Measurements from ENCODE around the gene LONRF2.
A peak's percentile ranks its signal among the peaks of the same experiment; 100 is the strongest.
"Not testable (repeated sequence)": the region's sequence is repeated elsewhere in the genome, so short reads cannot be mapped to it uniquely, and the experiment has no call there.

Gene LONRF2

GRCh38 chr2:100321866-100322820, at the start of gene LONRF2:
Gene LONRF2 (minus strand): TSS chr2:100322501. CDS start chr2:100322093, 408 bp downstream.
- Histone ChIP-seq H3K27ac (ENCODE audit: low read depth, low read length) (no peak within 1 kb of the TSS), H3K4me1 (ENCODE audit: control insufficient read depth, insufficient read depth, low read length) (no peaks in the 10 kb centered on the region), H3K9ac (ENCODE audit: low read length) (peak within 1 kb of the TSS; percentile 43), H3K9me3 (ENCODE audit: control insufficient read depth, insufficient read depth, low read depth, low read length) (peaks cover 13% of the 10 kb centered on the region), H3K4me3 (ENCODE audit: low read depth, low read length) (peak within 1 kb of the TSS; percentile 70), H3K27me3 (ENCODE audit: control insufficient read depth, insufficient read depth, low read length) (peaks cover 67% of the 10 kb centered on the region), H3K36me3 (ENCODE audit: control insufficient read depth, insufficient read depth, low read length) (no peaks in the 10 kb centered on the region)

DNA sequence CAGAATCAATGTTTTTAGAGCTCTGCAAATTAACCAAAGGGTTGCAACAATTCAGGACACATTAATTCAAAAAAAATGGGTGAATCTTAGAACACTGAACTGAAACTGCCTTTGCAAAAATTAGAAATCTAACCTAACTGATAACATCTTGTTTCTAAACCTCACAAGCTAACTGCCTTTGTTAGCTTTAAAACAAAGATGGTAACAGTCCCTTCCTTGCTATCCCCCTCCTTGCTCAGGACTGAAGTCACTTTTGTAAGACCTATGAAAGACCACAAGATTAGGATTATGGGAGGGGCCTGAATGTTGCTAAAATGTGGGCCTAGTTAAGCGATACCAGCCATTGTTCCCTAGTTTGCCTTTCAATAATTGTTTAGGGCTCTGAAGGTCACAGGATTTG, 44.9 kb upstream of the LONRF2 start:
- Histone ChIP-seq H3K36me3 (ENCODE audit: control insufficient read depth, insufficient read depth, low read length) (no peaks in the 10 kb centered on the region), H3K9me3 (ENCODE audit: control insufficient read depth, insufficient read depth, low read depth, low read length) (peaks cover 18% of the 10 kb centered on the region), H3K4me1 (ENCODE audit: control insufficient read depth, insufficient read depth, low read length) (peaks cover 3% of the 10 kb centered on the region; the same call in 1 of the 2 replicates), H3K4me3 (ENCODE audit: low read depth, low read length) (no peak overlapping the region), H3K9ac (ENCODE audit: low read length) (no peak overlapping the region), H3K27ac (ENCODE audit: low read depth, low read length) (no peak overlapping the region), H3K27me3 (ENCODE audit: control insufficient read depth, insufficient read depth, low read length) (no peaks in the 10 kb centered on the region)

- Histone ChIP-seq H3K36me3 (ENCODE audit: control insufficient read depth, insufficient read depth, low read length) (no peaks in the 10 kb centered on the region), H3K4me1 (ENCODE audit: control insufficient read depth, insufficient read depth, low read length) (peaks cover 3% of the 10 kb centered on the region; the same call in 1 of the 2 replicates), H3K4me3 (ENCODE audit: low read depth, low read length) (no peak overlapping the region), H3K27me3 (ENCODE audit: control insufficient read depth, insufficient read depth, low read length) (no peaks in the 10 kb centered on the region), H3K9me3 (ENCODE audit: control insufficient read depth, insufficient read depth, low read depth, low read length) (peaks cover 28% of the 10 kb centered on the region), H3K27ac (ENCODE audit: low read depth, low read length) (no peak overlapping the region), H3K9ac (ENCODE audit: low read length) (no peak overlapping the region)
These were observed 43.1 kb upstream of the LONRF2 start for GRCh38 chr2:100365434-100365833.

DNA sequence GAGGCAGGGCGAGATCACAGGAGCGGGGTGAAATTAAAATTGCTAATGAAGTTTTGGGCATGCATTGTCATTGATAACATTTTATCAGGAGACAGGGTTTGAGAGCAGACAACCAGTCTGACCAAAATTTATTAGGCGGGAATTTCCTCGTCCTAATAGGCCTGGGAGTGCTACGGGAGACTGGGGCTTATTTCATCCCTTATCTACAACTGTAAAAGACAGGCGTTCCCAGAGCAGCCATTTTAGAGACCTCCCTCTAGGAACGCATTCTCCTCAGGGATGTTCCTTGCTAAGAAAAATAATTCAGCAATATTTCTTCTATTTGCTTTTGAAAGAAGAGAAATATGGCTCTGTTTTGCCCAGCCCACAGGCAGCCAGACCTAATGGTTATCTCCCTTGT, 40.0 kb upstream of the LONRF2 start:
- not testable (repeated sequence) for H3K4me1 ChIP-seq (ENCODE audit: control insufficient read depth, insufficient read depth, low read length); H3K27ac ChIP-seq (ENCODE audit: low read depth, low read length); H3K36me3 ChIP-seq (ENCODE audit: control insufficient read depth, insufficient read depth, low read length); H3K9ac ChIP-seq (ENCODE audit: low read length); H3K27me3 ChIP-seq (ENCODE audit: control insufficient read depth, insufficient read depth, low read length); H3K4me3 ChIP-seq (ENCODE audit: low read depth, low read length)
- H3K9me3 ChIP-seq (ENCODE audit: control insufficient read depth, insufficient read depth, low read depth, low read length): peaks cover 37% of the 10 kb centered on the region

GRCh38 chr2:100359576-100359975, 37.3 kb upstream of the LONRF2 start:
- Histone ChIP-seq H3K4me1 (ENCODE audit: control insufficient read depth, insufficient read depth, low read length) (no peaks in the 10 kb centered on the region), H3K27ac (ENCODE audit: low read depth, low read length) (no peak overlapping the region), H3K36me3 (ENCODE audit: control insufficient read depth, insufficient read depth, low read length) (no peaks in the 10 kb centered on the region), H3K27me3 (ENCODE audit: control insufficient read depth, insufficient read depth, low read length) (no peaks in the 10 kb centered on the region), H3K9me3 (ENCODE audit: control insufficient read depth, insufficient read depth, low read depth, low read length) (peaks cover 32% of the 10 kb centered on the region; the same call in 1 of the 2 replicates), H3K4me3 (ENCODE audit: low read depth, low read length) (no peak overlapping the region), H3K9ac (ENCODE audit: low read length) (no peak overlapping the region)

DNA sequence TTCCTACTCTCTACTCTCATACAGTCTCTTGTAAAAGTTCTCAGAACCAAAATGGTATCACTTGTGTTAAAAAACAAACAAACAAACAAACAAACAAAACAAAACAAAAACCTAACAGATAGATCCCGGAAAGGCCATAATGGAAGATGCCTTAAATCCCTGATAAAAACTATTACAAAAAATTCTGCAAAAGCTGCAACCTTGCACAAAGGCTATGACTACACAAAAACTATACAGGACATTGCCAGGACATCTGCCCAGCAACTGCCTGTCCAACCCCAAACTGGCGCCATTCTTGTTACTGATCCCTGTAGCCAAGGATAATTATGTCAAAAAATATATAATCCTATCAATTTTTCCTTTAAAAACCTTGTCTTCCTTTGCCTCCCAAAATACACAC, 36.3 kb upstream of the LONRF2 start:
- Histone ChIP-seq H3K27ac (ENCODE audit: low read depth, low read length) (no peak overlapping the region), H3K4me1 (ENCODE audit: control insufficient read depth, insufficient read depth, low read length) (no peaks in the 10 kb centered on the region), H3K36me3 (ENCODE audit: control insufficient read depth, insufficient read depth, low read length) (no peaks in the 10 kb centered on the region), H3K4me3 (ENCODE audit: low read depth, low read length) (no peak overlapping the region), H3K9me3 (ENCODE audit: control insufficient read depth, insufficient read depth, low read depth, low read length) (peaks cover 29% of the 10 kb centered on the region; the same call in 1 of the 2 replicates), H3K9ac (ENCODE audit: low read length) (no peak overlapping the region), H3K27me3 (ENCODE audit: control insufficient read depth, insufficient read depth, low read length) (no peaks in the 10 kb centered on the region)

GRCh38 chr2:100352521-100352920, 30.2 kb upstream of the LONRF2 start:
- no peak overlapping the region for H3K9ac ChIP-seq (ENCODE audit: low read length)
- no peaks in the 10 kb centered on the region for H3K36me3 ChIP-seq (ENCODE audit: control insufficient read depth, insufficient read depth, low read length)
- H3K9me3 ChIP-seq (ENCODE audit: control insufficient read depth, insufficient read depth, low read depth, low read length): no peaks in the 10 kb centered on the region
- no peak overlapping the region for H3K27ac ChIP-seq (ENCODE audit: low read depth, low read length)
- no peak overlapping the region for H3K4me3 ChIP-seq (ENCODE audit: low read depth, low read length)
- no peaks in the 10 kb centered on the region for H3K4me1 ChIP-seq (ENCODE audit: control insufficient read depth, insufficient read depth, low read length)
- no peaks in the 10 kb centered on the region for H3K27me3 ChIP-seq (ENCODE audit: control insufficient read depth, insufficient read depth, low read length)

- Histone ChIP-seq H3K4me3 (ENCODE audit: low read depth, low read length) (no peak overlapping the region), H3K27ac (ENCODE audit: low read depth, low read length) (no peak overlapping the region)
These were observed 28.4 kb upstream of the LONRF2 start for GRCh38 chr2:100350661-100351185.

GRCh38 chr2:100345144-100345543, 22.8 kb upstream of the LONRF2 start:
- H3K4me3 ChIP-seq (ENCODE audit: low read depth, low read length); H3K27me3 ChIP-seq (ENCODE audit: control insufficient read depth, insufficient read depth, low read length); H3K36me3 ChIP-seq (ENCODE audit: control insufficient read depth, insufficient read depth, low read length); H3K27ac ChIP-seq (ENCODE audit: low read depth, low read length); H3K4me1 ChIP-seq (ENCODE audit: control insufficient read depth, insufficient read depth, low read length); H3K9ac ChIP-seq (ENCODE audit: low read length): not testable (repeated sequence)
- H3K9me3 ChIP-seq (ENCODE audit: control insufficient read depth, insufficient read depth, low read depth, low read length): peaks cover 11% of the 10 kb centered on the region

More at GRCh38 chr2:100350661-100351185, 28.4 kb upstream of the LONRF2 start:
- Histone ChIP-seq H3K9ac (ENCODE audit: low read length) (no peak overlapping the region), H3K4me1 (ENCODE audit: control insufficient read depth, insufficient read depth, low read length) (no peaks in the 10 kb centered on the region), H3K36me3 (ENCODE audit: control insufficient read depth, insufficient read depth, low read length) (no peaks in the 10 kb centered on the region), H3K9me3 (ENCODE audit: control insufficient read depth, insufficient read depth, low read depth, low read length) (no peaks in the 10 kb centered on the region), H3K27me3 (ENCODE audit: control insufficient read depth, insufficient read depth, low read length) (no peaks in the 10 kb centered on the region)

- Histone ChIP-seq H3K4me1 (ENCODE audit: control insufficient read depth, insufficient read depth, low read length) (no peaks in the 10 kb centered on the region), H3K36me3 (ENCODE audit: control insufficient read depth, insufficient read depth, low read length) (no peaks in the 10 kb centered on the region), H3K9ac (ENCODE audit: low read length) (no peak overlapping the region), H3K4me3 (ENCODE audit: low read depth, low read length) (no peak overlapping the region), H3K9me3 (ENCODE audit: control insufficient read depth, insufficient read depth, low read depth, low read length) (peaks cover 11% of the 10 kb centered on the region), H3K27me3 (ENCODE audit: control insufficient read depth, insufficient read depth, low read length) (no peaks in the 10 kb centered on the region), H3K27ac (ENCODE audit: low read depth, low read length) (no peak overlapping the region)
These were observed 22.1 kb upstream of the LONRF2 start for GRCh38 chr2:100344433-100344832.

- H3K36me3 ChIP-seq (ENCODE audit: control insufficient read depth, insufficient read depth, low read length); H3K27ac ChIP-seq (ENCODE audit: low read depth, low read length); H3K4me1 ChIP-seq (ENCODE audit: control insufficient read depth, insufficient read depth, low read length); H3K9ac ChIP-seq (ENCODE audit: low read length); H3K27me3 ChIP-seq (ENCODE audit: control insufficient read depth, insufficient read depth, low read length); H3K4me3 ChIP-seq (ENCODE audit: low read depth, low read length): not testable (repeated sequence)
- peaks cover 11% of the 10 kb centered on the region for H3K9me3 ChIP-seq (ENCODE audit: control insufficient read depth, insufficient read depth, low read depth, low read length)
These were observed 20.2 kb upstream of the LONRF2 start for GRCh38 chr2:100342466-100342865.
